Caco-2 (cell line): Measurements from ENCODE around the gene FBLN5. TPM values are rescaled to one million over a fixed set of nuclear protein-coding genes. Genes with fewer than 3 reads are reported as not detected.

Experiments
- BruUV-seq: library from RNA; stranded (reverse); fragments of 400-500 nt; replicated peaks from 2 replicates; lab custom pipeline; 2021; lab: Mats Ljungman, UMichigan
- CTCF ChIA-PET: fragments of 300-600 bp; sonication (Branson Sonifier 250); formaldehyde crosslinking; loops from one replicate; lab custom pipeline; 2022; ENCODE audit warnings: antibody characterized with exemption; lab: Charles Lee
- POLR2A ChIA-PET: fragments of 300-600 bp; sonication (Branson Sonifier 250); formaldehyde crosslinking; loops from one replicate; lab custom pipeline; 2022; ENCODE audit warnings: antibody characterized with exemption; lab: Charles Lee
- DNase-seq, 2 experiments: peaks; one replicate each; pipeline versions ENCODE4 v3.0.0 to v3.0.0-alpha.2; 2020 to 2022
- H3K27me3 ChIP-seq: replicated peaks from 2 replicates; pipeline ENCODE4 v1.6.0; 2011; ENCODE audit warnings: low read length; ENCODE audit not compliant: control insufficient read depth, insufficient read depth
- H3K36me3 ChIP-seq: 2 replicates; pipeline ENCODE4 v1.5.1; 2011; ENCODE audit warnings: low read length; ENCODE audit not compliant: control insufficient read depth, insufficient read depth
- H3K4me1 ChIP-seq: fragments of 250-450 bp; sonication (Bioruptor Pico); 2 replicates; pipeline ENCODE4 v1.5.1; 2020; ENCODE audit warnings: mild to moderate bottlenecking
- H3K4me3 ChIP-seq: 2 replicates; pipeline ENCODE4 v1.5.1; 2011; ENCODE audit warnings: low read depth, mild to moderate bottlenecking, control low read depth, low read length
- H3K9me3 ChIP-seq: fragments of 250-450 bp; sonication (Bioruptor Pico); 2 replicates; pipeline ENCODE4 v1.5.1; 2020; ENCODE audit warnings: mild to moderate bottlenecking, moderate library complexity
- H3K27ac Mint-ChIP-seq: one replicate; pipeline ENCODE4 v1.8.0; 2022; ENCODE audit warnings: mixed read lengths; ENCODE audit not compliant: unreplicated experiment
- H3K27me3 Mint-ChIP-seq: one replicate; pipeline ENCODE4 v1.8.0; 2022; ENCODE audit warnings: mixed read lengths; ENCODE audit not compliant: insufficient read depth, unreplicated experiment
- H3K36me3 Mint-ChIP-seq: one replicate; pipeline ENCODE4 v1.8.0; 2022; ENCODE audit warnings: mild to moderate bottlenecking, mixed read lengths; ENCODE audit not compliant: insufficient read depth, unreplicated experiment
- H3K4me1 Mint-ChIP-seq: one replicate; pipeline ENCODE4 v1.8.0; 2022; ENCODE audit warnings: low read depth, mixed read lengths; ENCODE audit not compliant: unreplicated experiment
- H3K4me3 Mint-ChIP-seq: one replicate; pipeline ENCODE4 v1.8.0; 2022; ENCODE audit warnings: mild to moderate bottlenecking, moderate library complexity, mixed read lengths; ENCODE audit not compliant: unreplicated experiment
- H3K9me3 Mint-ChIP-seq: one replicate; pipeline ENCODE4 v1.8.0; 2022; ENCODE audit warnings: mixed read lengths; ENCODE audit not compliant: unreplicated experiment
- CTCF ChIP-seq, 2 experiments: fragments of 200-600 bp in 1 of 2; IDR thresholded peaks; 1 replicate in 1 of 2; 2 replicates in 1 of 2; pipeline versions ENCODE4 v1.5.1 to v1.8.0; 2011 to 2022; ENCODE audit warnings: antibody characterized with exemption in 1 of 2, control low read depth in 1 of 2, inconsistent platforms in 1 of 2, low read depth in 1 of 2, low read length in 1 of 2, mild to moderate bottlenecking in 1 of 2, moderate library complexity in 1 of 2; ENCODE audit not compliant: insufficient read depth in 1 of 2, severe bottlenecking in 1 of 2, unreplicated experiment in 1 of 2
- intact Hi-C: fragments of 100-400 bp; cut with micrococcal nuclease; formaldehyde crosslinking; loops from one replicate; pipeline ENCODE4 v1.10.0; 2022; ENCODE audit not compliant: unreplicated experiment
- total RNA-seq: library from RNA; stranded (reverse); gene quantifications from 2 replicates; pipeline ENCODE4 v1.2.3, GENCODE V29; 2022

The FBLN5 gene
- total RNA-seq, 1 experiment from 2014 or later, result 13.9 TPM

- H3K36me3 Mint-ChIP-seq, result no peaks in the 10 kb centered on the region
- no peaks in the 10 kb centered on the region for H3K27me3 ChIP-seq
- intact Hi-C loops, result no loop called here
- H3K4me1 ChIP-seq, result peaks cover 16% of the 10 kb centered on the region
- H3K36me3 ChIP-seq, result no peaks in the 10 kb centered on the region
- ChIA-PET CTCF (interaction anchor here (0.6 kb wide), 1 partner anchor 43 kb away, joined by 9 read pairs; no protein-coding TSS in a partner anchor), POLR2A (no interaction called here)
- H3K4me3 ChIP-seq, result no peak overlapping the region
- peaks cover 22% of the 10 kb centered on the region for H3K4me1 Mint-ChIP-seq
- H3K9me3 Mint-ChIP-seq, result no peaks in the 10 kb centered on the region
- H3K9me3 ChIP-seq, result no peaks in the 10 kb centered on the region
- H3K27me3 Mint-ChIP-seq, result no peaks in the 10 kb centered on the region
- no peak overlapping the region for H3K27ac Mint-ChIP-seq
- no peak overlapping the region for H3K4me3 Mint-ChIP-seq
- no peak for DNase-seq
- BruUV-seq, result no TSS peak
- no peak for TF ChIP-seq CTCF (IDR thresholded peaks at IDR 0.05; ENCODE audit: insufficient read depth in 1 of 2, low read depth in 1 of 2, low read length in 1 of 2, severe bottlenecking in 1 of 2, unreplicated experiment in 1 of 2)
These were observed 76.6 kb downstream of the FBLN5 start for GRCh38 chr14:91870890-91871289.

GRCh38 chr14:91870001-91870400 lies 77.5 kb downstream of the FBLN5 start:
- BruUV-seq, result no TSS peak
- intact Hi-C loops, result no loop called here
- Histone ChIP-seq H3K4me3 (no peak overlapping the region), H3K36me3 (no peaks in the 10 kb centered on the region), H3K9me3 (no peaks in the 10 kb centered on the region), H3K4me1 (peaks cover 8% of the 10 kb centered on the region), H3K27me3 (no peaks in the 10 kb centered on the region)
- Mint-ChIP-seq H3K27ac (peak overlapping the region; percentile 55), H3K27me3 (no peaks in the 10 kb centered on the region), H3K36me3 (no peaks in the 10 kb centered on the region), H3K4me3 (peak overlapping the region; percentile 40), H3K9me3 (no peaks in the 10 kb centered on the region), H3K4me1 (peaks cover 15% of the 10 kb centered on the region)
- ChIA-PET POLR2A (interaction anchor here (0.5 kb wide), 1 partner anchor 68 kb away, joined by 3 read pairs; no protein-coding TSS in a partner anchor), CTCF (interaction anchor here (1.3 kb wide), 1 partner anchor 11 kb away, joined by 3 read pairs; no protein-coding TSS in a partner anchor)
- TF ChIP-seq CTCF (IDR thresholded peaks at IDR 0.05; ENCODE audit: insufficient read depth in 1 of 2, low read depth in 1 of 2, low read length in 1 of 2, severe bottlenecking in 1 of 2, unreplicated experiment in 1 of 2), result no peak
- DNase-seq, result no peak

GRCh38 chr14:91869556-91869955 lies 77.9 kb downstream of the FBLN5 start:
- intact Hi-C loops, result no loop called here
- H3K4me3 ChIP-seq, result no peak overlapping the region
- H3K36me3 ChIP-seq, result no peaks in the 10 kb centered on the region
- TF ChIP-seq CTCF (IDR thresholded peaks at IDR 0.05; ENCODE audit: insufficient read depth in 1 of 2, low read depth in 1 of 2, low read length in 1 of 2, severe bottlenecking in 1 of 2, unreplicated experiment in 1 of 2), result no peak
- H3K4me1 ChIP-seq, result peaks cover 8% of the 10 kb centered on the region
- peak in 1 of 2 experiments; percentile 40 for DNase-seq
- H3K4me1 Mint-ChIP-seq, result peaks cover 15% of the 10 kb centered on the region
- H3K27me3 ChIP-seq, result no peaks in the 10 kb centered on the region
- H3K9me3 Mint-ChIP-seq, result no peaks in the 10 kb centered on the region
- BruUV-seq, result no TSS peak
- no peaks in the 10 kb centered on the region for H3K27me3 Mint-ChIP-seq
- ChIA-PET CTCF (interaction anchor here (1.3 kb wide), 1 partner anchor 11 kb away, joined by 3 read pairs; no protein-coding TSS in a partner anchor), POLR2A (no interaction called here)
- H3K36me3 Mint-ChIP-seq, result no peaks in the 10 kb centered on the region
- peak overlapping the region; percentile 55 for H3K27ac Mint-ChIP-seq
- no peaks in the 10 kb centered on the region for H3K9me3 ChIP-seq
- peak overlapping the region; percentile 40 for H3K4me3 Mint-ChIP-seq
